ENCODE measurements around the gene RASGRF2. TPM values are rescaled to one million over a fixed set of nuclear protein-coding genes. Genes with fewer than 3 reads are reported as not detected.

RASGRF2 gene
- total RNA-seq, 1 experiment from 2014 or later, result 0.48 TPM

DNA sequence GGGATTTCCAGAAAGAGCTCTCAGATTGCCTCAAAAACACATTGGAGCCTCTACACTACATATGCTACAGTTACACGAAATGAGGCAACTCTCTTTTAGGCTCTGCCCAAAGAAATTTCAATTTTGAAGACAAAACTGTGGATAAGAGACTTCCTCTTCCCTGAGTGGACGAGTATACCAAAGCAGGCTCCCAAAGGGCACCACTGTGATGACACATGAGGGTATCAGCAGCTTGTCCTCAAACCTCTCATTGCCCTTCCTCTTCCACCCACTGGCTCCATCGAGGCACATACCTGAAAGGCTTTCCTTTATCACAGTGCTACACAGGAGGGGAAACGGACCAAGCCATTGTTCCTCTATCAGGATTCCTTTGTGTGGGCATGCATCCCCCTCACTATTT is 284.3 kb downstream of the RASGRF2 start:
- Histone ChIP-seq H3K9me2 (ENCODE audit: insufficient read depth) (no peaks in the 10 kb centered on the region), H3K9me3 (ENCODE audit: insufficient read depth, low read depth) (no peaks in the 10 kb centered on the region), H3K36me3 (ENCODE audit: low read depth) (no peaks in the 10 kb centered on the region), H3K79me2 (ENCODE audit: low read depth) (no peaks in the 10 kb centered on the region), H4K20me1 (ENCODE audit: insufficient read depth) (no peaks in the 10 kb centered on the region), H3K4me3 (no peak overlapping the region), H3K4me1 (replicated peaks; ENCODE audit: insufficient read depth) (peaks cover 10% of the 10 kb centered on the region), H3F3A (ENCODE audit: insufficient read depth, low read depth) (no peaks in the 10 kb centered on the region), H3K27ac (no peak overlapping the region), H3K4me2 (no peak overlapping the region), H3K27me3 (ENCODE audit: insufficient read depth, low read depth) (no peaks in the 10 kb centered on the region), H2AFZ (no peak overlapping the region)
- TF ChIP-seq EZH2 (IDR thresholded peaks at IDR 0.05; ENCODE audit: low read depth), result no peak
- no peak for TF ChIP-seq CTCF (conservative IDR thresholded peaks at IDR 0.05)
- POLR2A ChIA-PET (ENCODE audit: unreplicated experiment), result no interaction called here
- no TSS peak for BruUV-seq (replicated peaks)
- intact Hi-C loops (cut with micrococcal nuclease; ENCODE audit: unreplicated experiment), result no loop called here
- CTCF ChIA-PET, result no interaction called here
- DNase-seq, result no peak

- no peak overlapping the region for H3K4me2 ChIP-seq
- DNase-seq, result no peak
- peaks cover 19% of the 10 kb centered on the region for H3K4me1 ChIP-seq (replicated peaks; ENCODE audit: insufficient read depth)
- ChIA-PET POLR2A (ENCODE audit: unreplicated experiment) (no interaction called here), CTCF (no interaction called here)
- no peaks in the 10 kb centered on the region for H3K27me3 ChIP-seq (ENCODE audit: insufficient read depth, low read depth)
- H3F3A ChIP-seq (ENCODE audit: insufficient read depth, low read depth), result no peaks in the 10 kb centered on the region; the same call in 1 of the 2 replicates
- H4K20me1 ChIP-seq (ENCODE audit: insufficient read depth), result no peaks in the 10 kb centered on the region
- intact Hi-C loops (cut with micrococcal nuclease; ENCODE audit: unreplicated experiment), result no loop called here
- H3K9me2 ChIP-seq (ENCODE audit: insufficient read depth), result no peaks in the 10 kb centered on the region
- no peak overlapping the region for H3K4me3 ChIP-seq
- no peak for TF ChIP-seq CTCF (conservative IDR thresholded peaks at IDR 0.05)
- no peak for TF ChIP-seq EZH2 (IDR thresholded peaks at IDR 0.05; ENCODE audit: low read depth)
- H3K36me3 ChIP-seq (ENCODE audit: low read depth), result no peaks in the 10 kb centered on the region
- no peaks in the 10 kb centered on the region for H3K9me3 ChIP-seq (ENCODE audit: insufficient read depth, low read depth)
- BruUV-seq (replicated peaks), result no TSS peak
- no peak overlapping the region for H2AFZ ChIP-seq
- H3K27ac ChIP-seq, result no peak overlapping the region
- H3K79me2 ChIP-seq (ENCODE audit: low read depth), result no peaks in the 10 kb centered on the region
Observed at GRCh38 chr5:81245871-81246235, 285.7 kb downstream of the RASGRF2 start.

DNA sequence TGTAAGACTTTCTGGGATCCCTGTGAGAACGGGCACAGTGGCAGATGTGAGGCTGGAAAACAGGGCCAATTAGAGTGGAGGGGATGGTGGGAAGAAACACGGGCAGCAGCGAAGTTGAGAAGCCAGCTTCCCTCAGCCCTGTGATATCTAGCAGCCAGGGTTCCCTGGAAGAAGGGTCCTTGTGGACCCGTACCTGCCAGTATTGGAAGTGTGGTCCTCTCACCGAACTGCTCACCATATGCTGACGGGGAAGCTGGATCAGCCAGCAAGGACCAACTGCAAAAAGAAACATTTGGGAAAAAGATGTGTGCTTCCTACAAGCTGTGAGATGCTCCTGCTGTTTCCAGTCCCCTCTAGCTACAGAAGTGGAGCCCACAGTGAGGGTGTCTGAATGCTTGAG is 286.5 kb downstream of the RASGRF2 start:
- no peak overlapping the region for H3K4me2 ChIP-seq
- no TSS peak for BruUV-seq (replicated peaks)
- no peaks in the 10 kb centered on the region for H3K9me3 ChIP-seq (ENCODE audit: insufficient read depth, low read depth)
- H3K4me3 ChIP-seq, result no peak overlapping the region
- TF ChIP-seq CTCF (conservative IDR thresholded peaks at IDR 0.05), result no peak
- TF ChIP-seq EZH2 (IDR thresholded peaks at IDR 0.05; ENCODE audit: low read depth), result no peak
- H4K20me1 ChIP-seq (ENCODE audit: insufficient read depth), result no peaks in the 10 kb centered on the region
- CTCF ChIA-PET, result no interaction called here
- no peaks in the 10 kb centered on the region for H3K36me3 ChIP-seq (ENCODE audit: low read depth)
- POLR2A ChIA-PET (ENCODE audit: unreplicated experiment), result no interaction called here
- H3K4me1 ChIP-seq (replicated peaks; ENCODE audit: insufficient read depth), result peaks cover 19% of the 10 kb centered on the region
- no peaks in the 10 kb centered on the region for H3K27me3 ChIP-seq (ENCODE audit: insufficient read depth, low read depth)
- H3K9me2 ChIP-seq (ENCODE audit: insufficient read depth), result no peaks in the 10 kb centered on the region
- H2AFZ ChIP-seq, result no peak overlapping the region
- no peaks in the 10 kb centered on the region for H3K79me2 ChIP-seq (ENCODE audit: low read depth)
- H3K27ac ChIP-seq, result no peak overlapping the region
- DNase-seq, result no peak
- H3F3A ChIP-seq (ENCODE audit: insufficient read depth, low read depth), result no peaks in the 10 kb centered on the region; the same call in 1 of the 2 replicates
- intact Hi-C loops (cut with micrococcal nuclease; ENCODE audit: unreplicated experiment), result no loop called here
